Ovary (tissue), 9 donors: ENCODE data around the gene THOC2. TPM values are rescaled to one million over a fixed set of nuclear protein-coding genes. Genes with fewer than 3 reads are reported as not detected.

ENCODE experiments used
- DNase-seq, 5 donors: peaks; one replicate each; pipeline ENCODE4 v3.0.0-alpha.2; 2019 to 2020
- H3K27ac ChIP-seq, 2 donors: fragments of 200-600 bp; one replicate each; pipeline versions ENCODE4 v1.5.1 to v1.8.0; 2019 to 2022
- H3K27me3 ChIP-seq: fragments of 200-600 bp; one replicate; pipeline ENCODE4 v1.8.0; 2022
- H3K36me3 ChIP-seq: fragments of 200-600 bp; sonication (generic); one replicate; pipeline ENCODE4 v1.5.1; 2019
- H3K4me1 ChIP-seq: one replicate; pipeline ENCODE4 v1.8.1; 2013; ENCODE audit warnings: mild to moderate bottlenecking, moderate library complexity; ENCODE audit not compliant: insufficient read depth
- H3K4me3 ChIP-seq: fragments of 200-600 bp; sonication (generic); one replicate; pipeline ENCODE4 v1.5.1; 2017
- H3K9me3 ChIP-seq, 2 donors: fragments of 200-600 bp in 1 of 2; sonication (generic) in 1 of 2; one replicate each; pipeline versions ENCODE4 v1.5.1 to v1.8.1; 2013 to 2019; ENCODE audit warnings: mild to moderate bottlenecking in 1 of 2, moderate library complexity in 1 of 2
- CTCF ChIP-seq, 3 donors: fragments of 450-650 bp in 2 of 3; fragments of 200-600 bp in 1 of 3; IDR thresholded peaks; one replicate each; pipeline versions ENCODE4 v1.5.1 to v1.8.0; 2016 to 2022; ENCODE audit warnings: antibody characterized with exemption in 3 of 3, mild to moderate bottlenecking in 1 of 3
- EP300 ChIP-seq: sonication (generic); formaldehyde crosslinking; IDR thresholded peaks from one replicate; pipeline ENCODE4 v1.6.1; 2017; ENCODE audit warnings: antibody characterized with exemption
- POLR2A ChIP-seq: fragments of 450-650 bp; IDR thresholded peaks from one replicate; pipeline ENCODE4 v1.6.1; 2017; ENCODE audit warnings: antibody characterized with exemption, mild to moderate bottlenecking, moderate library complexity
- WGBS, 3 donors: extraction: QIAGEN DNeasy Blood & Tissue Kit in 1 of 3; methylation state at CpG; one replicate each; pipeline versions ENCODE4 v1.1.5 to v1.1.7; 2013 to 2017; 5-methylcytosine and 5-hydroxymethylcytosine counted together
- intact Hi-C, 4 donors: fragments of 100-400 bp; cut with DNase I; formaldehyde crosslinking; loops; one replicate each; pipeline versions ENCODE4 v1.11.0 to v1.15.1; 2022 to 2023
- polyA plus RNA-seq, 2 donors: library from polyadenylated mRNA; stranded (reverse); fragments of 200-250 nt in 1 of 2; fragments of 350-450 nt in 1 of 2; fragmentation: Illumina TruSeq in 1 of 2; extraction: RNeasy Lipid Tissue Mini Kit (QIAGEN cat#74804) in 1 of 2; gene quantifications; one replicate each; pipeline ENCODE4 v1.2.3, GENCODE V29; 2013 to 2014
- total RNA-seq, 7 donors: library from RNA; depleted of rRNA in 2 of 7; stranded (reverse); fragments of >200 nt in 2 of 7; fragmentation: NEBNext Ultra II Directional in 3 of 7; extraction: Animal tissue kit (Norgen Biotek cat#: 25700) in 3 of 7; gene quantifications; one replicate each; pipeline versions ENCODE4 v1.1.0 to v1.2.4, GENCODE V29; 2016 to 2023
- donor health status: DM: no; HTN: no; CAD: no; lungs with moderate emphysema.
- donor health status: DM: no; HTN: no; CAD: no.
- donor health status: Bipolar disorder and iron deficiency.
- donor health status: DM: yes; HTN: yes; CAD: no.
- donor health status: DM: no; HTN: no; CAD: no.
- donor health status: DM: yes; HTN: yes; CAD: no.

The THOC2 gene
- total and polyA plus RNA-seq, 9 donors, result 37.0 to 91.9 (median 77.7) TPM

- no peaks in the 10 kb centered on the region for H3K9me3 ChIP-seq
- no peak overlapping the region for H3K27ac ChIP-seq
- H3K4me1 ChIP-seq, result no peaks in the 10 kb centered on the region
- no peak for DNase-seq
- intact Hi-C loops, result no loop called here
- WGBS, 3 donors, result 48 to 62% (median 53%) methylated on average over 2 of the region's 2 CpGs
- no peak for TF ChIP-seq EP300
- no peak for TF ChIP-seq CTCF (IDR thresholded peaks at IDR 0.05)
- no peak for TF ChIP-seq POLR2A
- H3K27me3 ChIP-seq, result no peaks in the 10 kb centered on the region
- no peak overlapping the region for H3K4me3 ChIP-seq
- H3K36me3 ChIP-seq, result no peaks in the 10 kb centered on the region
These were observed 36.5 kb downstream of the THOC2 start for GRCh38 chrX:123696334-123696733.

- Histone ChIP-seq H3K4me3 (no peak overlapping the region), H3K27ac (no peak overlapping the region), H3K4me1 (no peaks in the 10 kb centered on the region), H3K9me3 (no peaks in the 10 kb centered on the region), H3K36me3 (no peaks in the 10 kb centered on the region), H3K27me3 (no peaks in the 10 kb centered on the region)
- TF ChIP-seq POLR2A, result no peak
- no peak for TF ChIP-seq CTCF (IDR thresholded peaks at IDR 0.05)
- TF ChIP-seq EP300, result no peak
- no peak for DNase-seq
- intact Hi-C loops, result no loop called here
These were observed 37.6 kb downstream of the THOC2 start for GRCh38 chrX:123695242-123695641.

GRCh38 chrX:123691776-123692175, 41.1 kb downstream of the THOC2 start:
- TF ChIP-seq CTCF (IDR thresholded peaks at IDR 0.05) (no peak), POLR2A (no peak), EP300 (no peak)
- Histone ChIP-seq H3K4me1 (no peaks in the 10 kb centered on the region), H3K4me3 (no peak overlapping the region), H3K27ac (no peak overlapping the region), H3K36me3 (no peaks in the 10 kb centered on the region), H3K27me3 (no peaks in the 10 kb centered on the region), H3K9me3 (no peaks in the 10 kb centered on the region)
- 70 to 82% (median 73%) methylated on average over 5 of the region's 5 CpGs for WGBS, 3 donors
- DNase-seq, result no peak
- intact Hi-C loops, result no loop called here

- TF ChIP-seq POLR2A, result no peak
- Histone ChIP-seq H3K4me1 (no peaks in the 10 kb centered on the region), H3K9me3 (no peaks in the 10 kb centered on the region), H3K27me3 (no peaks in the 10 kb centered on the region), H3K4me3 (no peak overlapping the region), H3K27ac (no peak overlapping the region), H3K36me3 (no peaks in the 10 kb centered on the region)
- DNase-seq, result no peak
- intact Hi-C loops, result no loop called here
- WGBS, 3 donors, result 83 to 89% (median 85%) methylated on average over 1 of the region's 1 CpG
These were observed 44.3 kb downstream of the THOC2 start for GRCh38 chrX:123688524-123688923.

- Histone ChIP-seq H3K27ac (no peak overlapping the region), H3K27me3 (no peaks in the 10 kb centered on the region), H3K9me3 (no peaks in the 10 kb centered on the region), H3K4me3 (no peak overlapping the region), H3K36me3 (no peaks in the 10 kb centered on the region), H3K4me1 (no peaks in the 10 kb centered on the region)
- intact Hi-C loops, result no loop called here
- TF ChIP-seq EP300, result no peak
- TF ChIP-seq POLR2A, result no peak
- no peak for TF ChIP-seq CTCF (IDR thresholded peaks at IDR 0.05)
- no peak for DNase-seq
- 59 to 78% (median 70%) methylated on average over 1 of the region's 1 CpG for WGBS, 3 donors
These were observed 47.6 kb downstream of the THOC2 start for GRCh38 chrX:123685232-123685631.
